Measurements from ENCODE around the gene MS4A4E.

- TF ChIP-seq CTCF (IDR thresholded peaks at IDR 0.05; ENCODE audit: insufficient read depth, low read length, poor library complexity, severe bottlenecking): no peak
- TF ChIP-seq EZH2phosphoT487 (conservative IDR thresholded peaks at IDR 0.05; ENCODE audit: low read length): no peak
These were observed 7.6 kb downstream of the MS4A4E start for GRCh38 chr11:60235321-60235720.

All from SU-DHL-6 (cell line).